HEK293T (cell line): ENCODE data around the gene ASIC4.

Experiments used
- BHLHE40 ChIP-seq: fragments of 450-650 bp; IDR thresholded peaks from 2 replicates; pipeline ENCODE4 v1.6.1; 2016; ENCODE audit warnings: mild to moderate bottlenecking, moderate library complexity, borderline replicate concordance
- FOXA1 ChIP-seq: fragments of 450-650 bp; IDR thresholded peaks from 2 replicates; pipeline ENCODE4 v1.6.1; 2016; ENCODE audit warnings: mild to moderate bottlenecking
- FOXM1 ChIP-seq: fragments of 450-650 bp; IDR thresholded peaks from 2 replicates; pipeline ENCODE4 v1.6.1; 2017; ENCODE audit warnings: mild to moderate bottlenecking, borderline replicate concordance
- HDGF ChIP-seq: fragments of 450-650 bp; IDR thresholded peaks from 2 replicates; pipeline ENCODE4 v1.6.1; 2017; ENCODE audit warnings: antibody characterized with exemption, borderline replicate concordance
- LEF1 ChIP-seq: fragments of 450-650 bp; IDR thresholded peaks from 2 replicates; pipeline ENCODE4 v1.6.1; 2017; ENCODE audit warnings: mild to moderate bottlenecking, borderline replicate concordance
- NFRKB ChIP-seq: fragments of 450-650 bp; IDR thresholded peaks from 2 replicates; pipeline ENCODE4 v1.6.1; 2016; ENCODE audit warnings: mild to moderate bottlenecking, moderate library complexity
- SP1 ChIP-seq: fragments of 450-650 bp; IDR thresholded peaks from 2 replicates; pipeline ENCODE4 v1.6.1; 2017
- SUZ12 ChIP-seq: fragments of 450-650 bp; IDR thresholded peaks from 2 replicates; pipeline ENCODE4 v1.6.1; 2016; ENCODE audit warnings: mild to moderate bottlenecking
- TARDBP ChIP-seq: fragments of 450-650 bp; IDR thresholded peaks from 2 replicates; pipeline ENCODE4 v1.6.1; 2016
- TF ChIP-seq, protein P1 (sequence below): fragments of 450-650 bp; IDR thresholded peaks from 2 replicates; pipeline ENCODE4 v1.6.1; 2016

DNA sequence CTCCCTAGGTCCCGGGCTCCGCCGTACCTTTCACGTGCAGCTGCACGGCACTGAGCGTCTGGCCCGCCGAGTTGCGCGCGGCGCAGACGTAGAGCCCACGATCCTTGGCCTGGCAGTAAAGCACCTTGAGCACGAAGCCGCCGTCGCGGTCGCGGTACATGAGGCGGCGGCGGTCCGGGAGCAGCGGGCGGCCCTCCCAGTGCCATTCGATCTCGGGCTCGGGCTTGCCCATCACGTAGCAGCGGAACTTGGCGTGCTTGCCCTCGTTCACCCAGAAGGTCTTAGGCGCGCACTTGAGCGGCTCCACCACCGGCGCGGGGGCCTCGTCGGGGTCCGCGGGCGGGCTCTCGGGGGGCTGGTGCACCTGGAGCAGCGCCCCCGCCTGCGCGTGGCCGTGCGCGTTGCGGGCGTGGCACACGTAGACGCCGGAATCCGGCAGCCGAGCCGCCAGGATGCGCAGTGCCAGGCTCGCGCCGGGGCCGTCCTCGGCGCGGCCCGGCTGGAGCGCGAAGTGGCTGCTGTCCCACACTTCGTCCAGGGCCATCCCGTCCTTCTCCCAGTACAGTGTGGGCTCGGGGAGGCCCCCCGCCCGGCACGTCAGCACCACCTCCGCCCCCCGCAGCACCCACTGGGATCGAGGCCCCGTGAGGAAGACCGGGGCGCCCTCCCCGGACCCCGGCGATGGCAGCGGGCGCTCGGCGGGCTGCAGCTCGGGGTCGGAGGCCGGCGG, 56.1 kb downstream of the ASIC4 start:
- TF ChIP-seq FOXA1: no peak
- no peak for TF ChIP-seq TARDBP
- no peak for TF ChIP-seq FOXM1
- TF ChIP-seq BHLHE40: no peak
- TF ChIP-seq, protein P1, sequence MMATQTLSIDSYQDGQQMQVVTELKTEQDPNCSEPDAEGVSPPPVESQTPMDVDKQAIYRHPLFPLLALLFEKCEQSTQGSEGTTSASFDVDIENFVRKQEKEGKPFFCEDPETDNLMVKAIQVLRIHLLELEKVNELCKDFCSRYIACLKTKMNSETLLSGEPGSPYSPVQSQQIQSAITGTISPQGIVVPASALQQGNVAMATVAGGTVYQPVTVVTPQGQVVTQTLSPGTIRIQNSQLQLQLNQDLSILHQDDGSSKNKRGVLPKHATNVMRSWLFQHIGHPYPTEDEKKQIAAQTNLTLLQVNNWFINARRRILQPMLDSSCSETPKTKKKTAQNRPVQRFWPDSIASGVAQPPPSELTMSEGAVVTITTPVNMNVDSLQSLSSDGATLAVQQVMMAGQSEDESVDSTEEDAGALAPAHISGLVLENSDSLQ: no peak
- TF ChIP-seq SUZ12: no peak
- no peak for TF ChIP-seq LEF1
- no peak for TF ChIP-seq SP1
- TF ChIP-seq NFRKB: no peak
- TF ChIP-seq HDGF: no peak
